ENCODE measurements around the gene MR1. TPM values are rescaled to one million over a fixed set of nuclear protein-coding genes. Genes with fewer than 3 reads are reported as not detected.

The MR1 gene
- total and polyA plus RNA-seq, 9 of the 15 experiments (the other 6 are each of a cell fraction or from before 2014, with no cell fraction given), result 9.7 to 21.7 (median 15.6) TPM

GRCh38 chr1:181087400-181087901 lies 53.7 kb downstream of the MR1 start (continued):
- TF ChIP-seq TSC22D4 (tag; IDR thresholded peaks at IDR 0.05) (no peak), ZEB2 (IDR thresholded peaks at IDR 0.05) (no peak), SMAD1 (IDR thresholded peaks at IDR 0.05; ENCODE audit: low read depth, low read length, partially characterized antibody) (no peak), GTF3C2 (IDR thresholded peaks at IDR 0.05; ENCODE audit: borderline replicate concordance, extremely low read depth, insufficient read length) (no peak), MAZ (CRISPR knock-in tag; conservative IDR thresholded peaks at IDR 0.05 in 1 of 2, IDR thresholded peaks at IDR 0.05 in 1 of 2) (peak in 1 of 2 experiments; percentile 56; a peak in 2 of 4 replicates), HDAC3 (IDR thresholded peaks at IDR 0.05; ENCODE audit: borderline replicate concordance, partially characterized antibody) (no peak), HMG20A (CRISPR knock-in tag; conservative IDR thresholded peaks at IDR 0.05) (no peak), CBFA2T3 (IDR thresholded peaks at IDR 0.05) (no peak), GTF2B (IDR thresholded peaks at IDR 0.05; ENCODE audit: extremely low read depth, insufficient read length) (no peak), KAT2B (IDR thresholded peaks at IDR 0.05; ENCODE audit: low read depth, low read length) (no peak), MIER1 (IDR thresholded peaks at IDR 0.05; ENCODE audit: low read depth) (no peak), JUN (IDR thresholded peaks at IDR 0.05; ENCODE audit: borderline replicate concordance, low read depth, low read length) (peak; percentile 15; the same call in 1 of the 2 replicates), JUN (CRISPR knock-in tag; IDR thresholded peaks at IDR 0.05; ENCODE audit: borderline replicate concordance) (no peak), RUNX1 (IDR thresholded peaks at IDR 0.05; ENCODE audit: low read depth) (no peak), SIN3A (IDR thresholded peaks at IDR 0.05; ENCODE audit: borderline replicate concordance in 2 of 2, control insufficient read depth in 1 of 2, low read depth in 2 of 2, low read length in 2 of 2) (0 out of 4 replicates have a peak, but pooled peaks of 1 of the 2 experiments have one; percentile 32), MITF (IDR thresholded peaks at IDR 0.05) (no peak), FOXJ3 (CRISPR knock-in tag; IDR thresholded peaks at IDR 0.05) (no peak), U2AF2 (optimal IDR thresholded peaks at IDR 0.05; ENCODE audit: low read depth, low read length) (no peak), CBX5 (IDR thresholded peaks at IDR 0.05; ENCODE audit: borderline replicate concordance, low read depth) (no peak), SMARCC2 (IDR thresholded peaks at IDR 0.05; ENCODE audit: low read depth) (peak; percentile 42; the same call in 1 of the 2 replicates), FOXP4 (CRISPR knock-in tag; IDR thresholded peaks at IDR 0.05; ENCODE audit: borderline replicate concordance) (no peak)
